Astrocyte of the spinal cord (primary cell): ENCODE data around the gene IRF2BPL.
A peak's percentile ranks its signal among the peaks of the same experiment; 100 is the strongest.
"Not testable (repeated sequence)": the region's sequence is repeated elsewhere in the genome, so short reads cannot be mapped to it uniquely, and the experiment has no call there.

ENCODE experiments used
- DNase-seq: peaks from one replicate; pipeline ENCODE4 v3.0.0; 2011; ENCODE audit warnings: low read depth, low spot score
- H3K4me3 ChIP-seq: 2 replicates; pipeline ENCODE4 v1.5.1; 2011; ENCODE audit warnings: low read depth, mild to moderate bottlenecking, low read length, moderate library complexity
- CTCF ChIP-seq: IDR thresholded peaks from 2 replicates; pipeline ENCODE4 v1.5.1; 2012; ENCODE audit warnings: low read depth, mild to moderate bottlenecking, low read length, inconsistent platforms
- in situ Hi-C: cut with HindIII; loops from 2 replicates; pipeline ENCODE4 v1.10.0; 2017; ENCODE audit warnings: low sequenced_read_pairs

The IRF2BPL gene

GRCh38 chr14:77024171-77024691, 4.3 kb downstream of the IRF2BPL start:
- H3K4me3 ChIP-seq: peak overlapping the region; percentile 69
- in situ Hi-C loops: no loop called here
- no peak for TF ChIP-seq CTCF
- peak; percentile 51 for DNase-seq

GRCh38 chr14:77023001-77023996, 5.2 kb downstream of the IRF2BPL start:
- TF ChIP-seq CTCF: peak; percentile 34
- peak overlapping the region; percentile 69 for H3K4me3 ChIP-seq
- in situ Hi-C loops: no loop called here
- peak; percentile 50 for DNase-seq

- H3K4me3 ChIP-seq: no peak overlapping the region
- no peak for TF ChIP-seq CTCF
- no peak for DNase-seq
- in situ Hi-C loops: no loop called here
Measured at GRCh38 chr14:77022236-77022852, 6.2 kb downstream of the IRF2BPL start.

GRCh38 chr14:77021424-77021823, 7.1 kb downstream of the IRF2BPL start:
- DNase-seq: not testable (repeated sequence)

GRCh38 chr14:77018785-77019184, 9.7 kb downstream of the IRF2BPL start:
- in situ Hi-C loops: no loop called here
- H3K4me3 ChIP-seq: no peak overlapping the region
- TF ChIP-seq CTCF: no peak
- no peak for DNase-seq

More at GRCh38 chr14:77021424-77021823, 7.1 kb downstream of the IRF2BPL start:
- H3K4me3 ChIP-seq, in situ Hi-C loops: not testable (repeated sequence)

GRCh38 chr14:77017666-77018065, 10.8 kb downstream of the IRF2BPL start:
- DNase-seq: no peak
- TF ChIP-seq CTCF: no peak
- no peak overlapping the region for H3K4me3 ChIP-seq
- in situ Hi-C loops: no loop called here
